Stimulated activated CD4-positive, alpha-beta T cell treated with anti-CD3 and anti-CD28 coated beads, Interleukin-15, amount 100 ng/mL, for 48 hours (primary cell): ENCODE results near the gene ROBO4.

Source experiments
- DNase-seq, 2 donors: peaks; one replicate each; pipeline ENCODE4 v3.0.0-alpha.2; 2020; ENCODE audit warnings: low read depth in 2 of 2

Gene ROBO4

DNA sequence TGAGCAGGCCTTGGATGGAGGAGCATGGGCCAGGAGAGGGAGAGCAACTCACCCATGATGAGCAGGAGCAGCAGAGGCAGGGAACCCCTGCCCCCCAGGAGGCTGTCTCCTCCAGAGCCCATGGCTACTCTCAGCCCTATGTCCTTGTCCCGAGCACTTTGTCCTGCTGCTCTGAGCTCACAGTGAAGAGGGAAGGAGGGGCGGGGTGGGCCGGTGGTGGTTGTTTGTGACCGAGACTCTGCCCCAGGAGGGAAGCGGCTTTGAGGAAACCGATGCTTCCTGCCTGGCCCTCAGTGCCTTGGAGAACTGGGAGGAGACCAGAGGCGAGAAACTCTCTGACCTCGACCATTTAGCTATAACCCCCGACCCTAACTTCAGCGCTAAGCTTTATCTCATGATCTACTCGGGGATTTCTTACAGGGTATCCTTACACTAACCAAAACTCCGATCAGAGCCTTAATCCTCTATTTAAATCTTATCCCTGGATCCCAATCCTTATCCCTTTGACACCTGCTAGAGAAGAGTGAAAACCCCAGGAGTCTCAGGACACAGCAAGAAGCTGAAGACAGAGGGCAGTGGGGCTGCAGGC lies at the start of gene ROBO4:
Gene ROBO4 (minus strand): TSS at position 192 of the 589 bp plus-strand sequence. CDS start 70 bp downstream, at position 122.
- no peak for DNase-seq

DNA sequence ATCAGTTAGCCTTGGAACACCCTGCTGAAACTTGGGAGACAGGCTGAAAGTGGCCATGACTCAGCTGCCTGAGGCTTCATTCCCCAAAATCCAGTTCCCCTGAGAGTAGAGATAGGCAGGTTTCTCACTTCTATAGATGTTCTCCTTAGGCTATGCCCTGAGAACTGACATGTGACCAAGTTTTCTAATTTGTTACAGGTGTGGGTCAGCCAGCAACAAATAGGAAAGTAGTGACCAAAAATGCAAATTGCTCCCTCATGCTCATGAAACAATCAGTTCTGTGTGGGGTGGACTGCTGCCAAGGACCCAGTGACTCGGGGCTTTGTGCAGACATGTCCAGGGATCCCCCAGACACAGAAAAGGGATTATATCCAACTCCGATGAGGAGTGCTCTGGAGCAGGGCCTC lies 49.1 kb upstream of the ROBO4 start:
- no peak for DNase-seq

DNA sequence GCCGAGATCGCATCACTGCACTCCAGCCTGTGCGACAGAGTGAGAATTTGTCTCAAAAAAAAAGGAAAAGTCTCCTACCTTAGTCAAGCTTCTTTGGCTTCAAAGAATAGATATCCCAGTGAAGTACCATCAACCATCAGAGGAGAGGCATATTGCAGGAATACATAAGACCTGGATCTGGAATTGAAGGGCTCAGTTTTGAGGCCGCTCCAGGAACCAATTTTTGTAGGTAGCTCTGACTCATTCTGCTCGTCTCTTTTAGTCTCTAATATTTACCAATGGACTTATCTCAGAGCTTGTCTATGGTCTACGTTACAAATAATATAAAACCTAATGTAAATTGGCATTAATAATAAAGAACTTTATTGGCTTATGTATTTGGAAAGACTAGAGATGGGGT lies 48.2 kb upstream of the ROBO4 start:
- no peak for DNase-seq

DNA sequence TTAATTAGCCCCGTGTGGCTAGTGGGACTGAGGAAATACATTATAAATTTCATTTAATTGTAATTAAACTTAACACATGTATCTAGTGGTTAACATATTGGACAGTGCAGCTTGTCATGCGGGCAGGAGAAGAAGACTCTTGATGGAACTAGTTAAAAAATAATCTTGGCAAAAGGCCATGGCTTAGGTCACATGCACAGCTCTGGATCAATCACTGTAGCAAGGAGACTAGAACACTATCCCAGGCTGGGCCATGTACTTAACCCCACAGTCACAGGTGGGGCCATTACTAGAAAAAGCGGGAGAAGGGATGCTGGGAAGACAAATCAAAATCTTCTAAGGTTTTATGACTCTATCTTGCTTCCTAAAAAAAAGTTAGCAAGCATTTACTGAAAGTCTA lies 46.9 kb upstream of the ROBO4 start:
- DNase-seq = no peak

DNA sequence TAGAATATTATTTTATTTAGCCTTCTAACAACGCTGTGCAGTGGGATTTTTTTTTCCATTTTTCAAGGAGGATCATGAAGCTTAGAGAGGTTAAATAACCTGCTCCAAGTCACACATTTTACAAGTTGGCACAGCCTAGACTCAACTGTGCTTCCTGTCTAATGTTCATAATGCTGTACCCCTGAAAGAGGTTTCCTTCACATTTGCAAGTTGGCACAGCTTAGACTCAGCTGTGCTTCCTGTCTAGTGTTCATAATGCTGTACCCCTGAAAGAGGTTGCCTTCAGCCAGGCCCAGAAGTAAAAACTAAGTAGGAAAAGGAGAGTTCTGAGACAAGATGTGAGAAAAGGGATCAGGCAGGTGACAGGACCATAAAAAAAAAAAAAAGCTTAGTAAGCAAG lies 46.1 kb upstream of the ROBO4 start:
- no peak for DNase-seq

DNA sequence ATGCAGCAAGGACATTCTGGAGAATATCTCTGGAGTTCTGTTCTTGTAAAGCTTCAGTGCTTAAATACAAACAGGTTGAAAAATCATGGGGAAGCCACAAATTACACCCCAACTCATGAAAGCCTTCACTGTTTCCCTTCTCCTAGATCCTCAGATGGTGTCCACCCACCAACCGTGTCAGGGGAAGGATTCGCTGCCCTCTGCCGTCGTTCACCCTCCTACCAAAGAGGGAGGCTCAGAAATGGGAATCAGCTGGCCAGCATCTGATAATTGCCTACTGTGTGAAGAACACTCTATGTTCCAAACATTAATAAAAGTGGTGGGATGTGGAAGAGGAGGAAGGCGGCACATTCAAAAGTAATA lies 45.6 kb upstream of the ROBO4 start:
- no peak for DNase-seq

DNA sequence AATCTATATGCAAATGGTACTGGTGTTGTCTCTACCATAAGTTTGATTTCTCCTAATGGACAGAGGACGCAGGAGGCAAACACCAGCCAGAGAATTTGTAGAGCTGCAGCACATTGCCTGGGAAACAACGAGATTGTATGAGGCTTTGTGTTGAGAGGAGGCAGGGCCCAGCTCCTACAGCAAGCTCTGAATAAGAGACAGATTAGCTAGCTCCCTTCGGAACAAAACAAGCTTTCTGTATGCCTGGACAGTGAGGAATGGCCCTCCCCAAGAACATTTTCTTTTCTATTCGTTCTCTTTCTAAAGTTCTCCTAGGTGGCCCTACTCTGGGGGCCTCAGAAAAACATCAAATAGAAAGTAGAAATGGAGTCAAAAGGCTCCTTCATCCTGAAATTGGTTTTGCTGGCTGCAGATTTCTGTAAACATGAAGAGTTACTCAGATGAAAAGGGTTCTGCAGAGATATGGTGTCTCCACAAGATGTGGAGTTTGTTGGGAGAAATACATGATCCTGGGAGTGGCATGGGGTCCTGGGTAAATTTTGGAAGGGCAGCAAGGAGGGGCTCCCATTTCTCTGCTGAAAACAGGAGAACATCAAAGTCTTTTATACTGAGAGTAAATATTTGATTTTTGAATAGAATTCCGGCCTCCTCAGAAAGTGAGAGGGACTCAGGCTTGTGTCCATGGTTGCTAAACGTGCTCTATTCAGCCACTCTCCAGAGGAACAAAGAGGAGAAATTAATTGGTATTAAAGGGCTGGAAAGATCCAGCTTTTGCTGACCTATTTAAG lies 45.0 kb upstream of the ROBO4 start:
- no peak for DNase-seq

DNA sequence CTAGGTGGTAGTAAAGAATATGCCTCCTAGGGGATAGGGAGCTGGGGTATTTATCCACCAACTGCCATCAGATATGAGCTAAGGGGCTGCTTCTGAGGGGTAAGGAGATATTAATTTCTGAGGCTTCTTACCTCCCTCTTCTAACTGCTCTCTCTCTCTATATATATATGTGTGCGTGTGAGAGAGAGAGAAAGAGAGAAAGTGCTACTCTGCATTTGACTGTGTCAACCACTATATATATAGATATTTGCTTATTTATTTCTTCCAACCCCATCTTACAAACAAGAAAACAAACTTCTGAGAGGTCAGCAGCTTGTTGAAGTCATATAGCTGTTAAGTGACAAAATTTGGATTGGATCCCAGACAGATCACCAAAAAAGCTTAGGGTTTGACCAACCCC lies 44.0 kb upstream of the ROBO4 start:
- no peak for DNase-seq

DNA sequence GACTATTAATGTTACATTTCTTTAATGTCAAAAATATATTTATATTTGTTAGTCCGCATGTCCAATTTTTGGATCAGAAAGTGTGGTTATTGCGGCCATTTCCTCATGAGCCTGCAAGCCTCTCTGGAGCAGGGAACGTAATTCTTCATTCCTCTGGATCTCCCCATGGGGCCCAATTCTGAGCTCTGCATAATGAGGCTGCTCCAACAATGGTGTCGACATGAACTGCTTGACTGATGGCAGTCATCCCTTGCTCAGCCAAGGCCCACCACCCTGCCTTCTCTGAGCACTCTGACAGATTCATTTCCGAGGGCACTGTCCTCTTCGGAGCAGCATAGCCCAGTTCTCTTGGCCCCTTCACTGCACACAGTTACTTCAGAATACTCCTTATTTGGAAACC lies 41.3 kb upstream of the ROBO4 start:
- DNase-seq = no peak

DNA sequence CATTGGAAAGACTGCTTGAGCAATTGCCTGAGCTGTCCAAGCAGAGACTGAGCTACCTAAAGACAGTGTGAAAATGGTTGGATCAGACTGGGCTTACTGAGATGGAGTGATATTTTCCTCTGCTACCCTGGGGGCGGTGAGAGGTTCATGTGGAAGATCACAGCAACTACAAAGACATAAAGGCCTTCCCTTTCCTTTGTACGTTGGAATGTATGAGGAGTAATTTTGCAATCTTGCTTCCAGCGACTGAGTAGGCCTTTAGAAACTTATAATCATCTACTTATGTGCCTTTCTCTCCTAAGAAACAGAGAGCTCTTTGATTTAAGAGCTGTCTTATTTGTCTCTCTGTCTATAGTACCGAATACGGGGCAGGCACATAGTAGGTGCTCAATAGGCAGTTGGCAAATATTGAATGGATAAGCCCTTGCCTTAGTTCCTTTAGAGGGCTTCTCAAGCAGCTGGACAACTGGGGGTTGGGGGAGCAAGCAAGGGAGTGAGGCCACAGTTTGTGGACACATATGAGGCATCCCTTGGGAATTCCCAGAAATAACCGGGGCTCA lies 40.6 kb upstream of the ROBO4 start:
- no peak for DNase-seq

DNA sequence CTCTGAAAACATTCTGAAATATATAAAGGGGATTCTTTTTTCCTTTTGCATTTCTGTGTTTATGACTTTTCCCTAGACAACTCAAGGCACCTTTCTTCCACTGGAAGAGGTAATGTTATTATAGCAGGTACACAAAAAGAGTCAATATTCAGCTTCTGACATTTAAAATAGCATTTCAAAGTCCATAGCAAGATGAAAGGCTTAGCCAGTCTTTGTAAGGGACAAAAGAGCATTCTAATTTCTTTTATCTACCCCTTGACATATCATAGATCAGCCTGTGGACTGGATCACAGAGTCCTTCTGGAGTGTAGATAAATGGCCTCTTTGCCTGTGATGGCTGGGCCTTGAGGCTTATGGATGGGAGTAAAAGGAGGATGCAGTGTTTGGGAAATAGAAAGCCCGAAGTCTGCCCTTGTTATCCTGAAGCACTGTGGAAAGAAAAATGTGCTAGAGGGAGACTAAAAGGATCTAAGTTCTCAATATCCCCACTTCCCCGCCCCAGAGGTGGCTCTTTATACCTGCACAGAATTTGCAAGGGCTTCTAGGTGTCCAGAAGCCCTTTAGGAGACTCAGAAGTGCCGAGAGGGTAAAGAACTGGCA lies 39.8 kb upstream of the ROBO4 start:
- no peak for DNase-seq

DNA sequence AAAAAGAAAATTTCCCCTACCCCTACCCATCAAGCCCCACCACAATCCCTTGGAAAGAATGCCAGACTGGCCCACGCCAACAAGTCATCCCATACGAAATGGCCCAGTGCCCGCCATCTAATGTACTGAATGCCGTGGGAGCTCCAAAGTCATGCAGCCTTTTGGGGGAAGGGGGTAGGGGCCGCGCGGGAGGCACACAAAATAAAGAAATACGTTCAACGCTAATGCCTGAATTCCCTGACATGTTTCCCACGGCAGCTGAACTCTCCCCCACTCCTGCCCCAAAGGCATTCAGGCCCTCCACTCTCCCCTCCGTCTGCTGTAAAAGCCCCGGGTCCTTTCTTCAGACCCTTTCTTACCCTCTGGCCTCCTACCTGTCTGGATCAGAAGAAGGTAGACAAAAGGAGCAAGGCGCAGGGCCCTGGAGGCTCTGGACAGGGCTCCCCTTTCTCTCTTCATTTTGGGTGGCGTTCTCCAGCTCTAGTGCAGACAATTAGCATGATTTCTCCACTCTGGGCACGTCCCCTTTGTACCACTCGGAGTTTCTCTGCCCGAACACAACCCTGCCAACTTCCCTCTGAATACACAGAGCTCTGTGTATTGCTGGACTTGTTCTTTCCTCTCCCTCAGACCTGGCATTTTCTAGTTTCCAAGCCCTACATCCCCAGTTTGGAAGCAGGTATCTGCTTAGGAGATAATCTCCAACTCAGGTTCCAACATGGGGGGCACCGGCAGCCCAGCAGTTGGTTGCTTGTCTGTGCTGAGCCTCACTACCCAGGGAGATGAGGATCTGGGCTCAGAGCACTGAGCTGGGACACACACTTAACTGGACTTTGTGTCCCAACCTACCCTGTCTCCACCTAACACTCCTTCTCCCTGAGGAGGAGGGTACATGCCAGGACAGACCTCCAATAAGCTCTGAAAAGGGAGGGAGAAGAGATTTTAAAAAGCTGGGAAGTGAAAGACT lies 38.2 kb upstream of the ROBO4 start, which contains the start of gene HEPACAM:
Gene HEPACAM (minus strand): TSS at position 500 of the 967 bp plus-strand sequence. CDS start 41 bp downstream, at position 459.
- no peak for DNase-seq

DNA sequence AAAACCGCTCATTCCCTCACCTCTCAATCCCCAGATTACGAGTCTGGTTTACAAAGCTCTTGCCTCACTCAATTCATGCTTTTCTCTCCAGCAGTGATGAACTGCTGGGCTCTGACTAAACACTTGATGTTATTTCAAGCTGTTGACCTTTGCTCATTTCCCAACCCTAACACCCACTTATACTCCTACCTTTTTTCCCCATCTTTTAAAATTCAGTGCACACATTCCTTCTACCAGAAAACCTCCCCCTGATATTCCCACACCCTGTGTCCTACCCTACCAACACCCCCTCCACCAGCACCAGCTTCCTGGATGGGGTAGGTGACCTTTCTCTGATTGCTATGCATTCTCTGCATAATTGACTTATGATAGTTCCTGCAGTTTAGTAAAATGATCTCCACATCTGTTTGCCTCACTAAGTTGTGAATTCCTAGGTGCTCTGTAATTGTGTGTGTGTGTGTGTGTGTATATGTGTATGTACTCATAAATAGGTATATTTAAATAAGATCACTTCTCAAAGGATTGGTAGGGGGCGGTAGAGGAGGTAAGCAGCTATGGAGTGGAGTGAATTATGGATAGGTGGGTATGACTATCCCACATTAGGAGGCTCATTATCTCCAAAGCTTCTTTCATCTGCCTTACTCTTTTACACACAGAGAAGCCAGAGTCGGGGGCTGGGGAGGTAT lies 37.3 kb upstream of the ROBO4 start:
- DNase-seq = no peak

DNA sequence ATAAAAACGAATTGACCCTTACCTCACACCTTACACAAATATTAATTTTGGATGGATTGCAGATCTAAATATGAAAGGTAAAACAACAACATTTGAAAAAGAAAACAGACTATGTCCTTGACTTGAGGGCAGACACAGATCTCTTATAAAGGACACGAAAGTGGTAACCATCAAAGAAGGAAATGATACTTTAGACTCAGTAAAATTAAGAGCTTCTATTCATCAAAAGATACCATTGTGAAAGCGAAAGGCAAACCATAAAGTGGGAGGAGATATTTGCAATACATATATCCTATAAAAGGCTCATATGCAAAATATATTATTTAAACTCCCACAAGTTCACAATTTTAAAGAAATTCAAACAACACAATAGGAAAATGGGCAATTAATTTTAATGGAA lies 33.1 kb upstream of the ROBO4 start:
- DNase-seq = no peak

DNA sequence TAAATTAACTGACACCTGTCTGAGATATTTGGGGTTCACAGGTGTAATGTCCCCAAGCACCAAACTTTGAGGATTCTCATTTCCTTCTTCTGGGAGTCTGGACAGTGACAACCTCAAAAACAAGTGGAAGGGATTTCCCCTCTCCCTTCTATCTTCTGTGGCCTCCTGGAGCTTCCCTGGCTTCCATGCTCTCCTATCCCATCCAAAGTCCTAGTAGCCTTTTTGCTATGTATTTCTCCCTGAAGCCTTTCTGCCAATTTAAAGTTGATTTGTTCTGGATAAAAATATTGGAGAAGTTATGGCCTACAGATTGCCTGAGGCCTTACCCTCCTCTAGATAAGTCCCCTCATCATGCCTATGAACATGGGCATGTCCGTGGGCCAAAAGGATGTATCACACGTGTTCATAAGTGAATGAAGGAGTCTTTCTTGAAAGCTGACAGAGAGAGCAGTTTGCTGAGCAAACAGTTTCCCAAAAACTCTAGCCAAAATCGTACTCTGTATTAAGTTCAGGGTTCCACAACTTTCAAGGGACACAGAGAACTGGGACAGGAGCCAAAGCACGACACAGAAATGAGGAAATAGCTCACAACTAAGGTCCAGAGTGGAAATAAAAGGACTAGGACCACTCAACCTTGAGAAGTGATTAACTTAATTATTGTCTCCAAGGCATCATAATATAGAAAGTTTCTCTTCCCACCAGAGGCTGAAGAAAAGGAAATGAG lies 31.4 kb upstream of the ROBO4 start:
- no peak for DNase-seq

DNA sequence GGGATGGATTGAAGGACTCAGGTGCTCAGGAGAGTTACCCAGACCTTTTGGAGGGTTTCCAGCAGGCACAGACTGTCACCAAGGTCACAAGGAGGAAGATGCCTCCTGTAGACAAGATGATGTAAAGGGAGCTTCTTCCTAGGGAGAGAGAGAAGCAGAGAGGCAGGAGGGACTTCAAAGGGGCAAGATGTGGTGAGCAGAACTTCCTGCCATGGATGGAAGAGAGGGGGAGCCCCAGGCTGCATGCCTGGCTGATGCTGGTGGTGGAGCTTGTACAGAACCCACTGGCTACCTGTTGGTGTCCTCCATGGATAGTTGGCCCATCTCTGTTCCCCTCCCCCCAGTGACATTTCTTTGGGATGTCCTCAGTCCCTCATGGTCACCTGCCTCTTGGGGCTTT lies 25.6 kb upstream of the ROBO4 start:
- no peak for DNase-seq

DNA sequence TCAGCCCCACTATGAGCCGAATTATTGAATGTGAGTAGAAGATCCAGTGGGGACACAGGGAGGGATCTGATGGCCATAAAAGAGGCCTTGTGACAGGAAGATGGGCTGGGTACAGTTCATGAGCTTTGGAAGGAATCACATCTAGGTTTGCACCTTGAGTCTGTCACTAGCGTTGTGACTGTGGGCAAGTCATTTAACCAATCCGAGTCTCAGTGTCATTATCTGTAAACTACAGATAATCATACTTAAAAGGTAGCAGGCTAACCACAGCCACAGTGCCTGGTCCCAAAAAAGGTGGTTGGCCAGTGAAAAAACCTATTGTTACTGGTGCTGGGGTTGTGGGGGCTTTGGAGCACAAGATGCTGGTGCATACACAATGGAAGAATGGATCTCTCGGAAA lies 25.2 kb upstream of the ROBO4 start:
- no peak for DNase-seq

DNA sequence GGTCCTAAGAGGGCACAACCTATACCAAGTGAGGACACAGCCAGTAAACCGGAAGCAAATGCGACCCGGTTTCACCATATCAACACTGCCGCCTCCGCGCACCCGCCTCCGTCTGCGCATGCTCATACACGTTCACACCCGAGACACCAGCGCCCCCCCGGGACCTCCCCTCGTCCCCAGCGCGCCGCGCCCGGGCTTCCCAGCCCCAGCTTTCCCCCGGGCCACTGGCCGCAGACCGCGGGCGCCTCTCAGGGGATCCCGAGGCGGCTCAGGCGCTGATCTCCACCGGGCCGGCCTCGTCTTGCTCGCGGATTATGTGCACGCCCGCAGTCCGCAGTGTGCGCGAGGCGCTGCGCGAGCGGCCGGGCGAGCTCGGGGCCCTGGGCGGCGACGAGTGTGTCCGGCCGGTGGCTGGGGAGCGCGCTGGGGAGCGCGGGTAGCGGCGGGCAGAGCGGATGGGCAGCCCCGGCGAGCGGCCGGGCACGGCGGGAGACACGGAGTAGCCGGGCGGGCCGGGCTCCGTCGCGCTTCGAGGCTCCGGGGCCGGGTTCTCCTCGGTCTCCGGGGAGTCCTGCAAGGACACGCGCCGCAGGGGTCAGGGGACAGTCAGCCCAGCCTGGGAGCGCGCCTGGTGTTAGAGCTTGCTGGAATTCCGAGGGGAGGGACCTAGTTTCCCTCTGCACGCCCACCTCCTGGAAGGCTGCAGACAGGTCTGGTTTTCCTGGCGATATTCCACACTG lies 23.4 kb upstream of the ROBO4 start:
- DNase-seq = peak; percentile 61

DNA sequence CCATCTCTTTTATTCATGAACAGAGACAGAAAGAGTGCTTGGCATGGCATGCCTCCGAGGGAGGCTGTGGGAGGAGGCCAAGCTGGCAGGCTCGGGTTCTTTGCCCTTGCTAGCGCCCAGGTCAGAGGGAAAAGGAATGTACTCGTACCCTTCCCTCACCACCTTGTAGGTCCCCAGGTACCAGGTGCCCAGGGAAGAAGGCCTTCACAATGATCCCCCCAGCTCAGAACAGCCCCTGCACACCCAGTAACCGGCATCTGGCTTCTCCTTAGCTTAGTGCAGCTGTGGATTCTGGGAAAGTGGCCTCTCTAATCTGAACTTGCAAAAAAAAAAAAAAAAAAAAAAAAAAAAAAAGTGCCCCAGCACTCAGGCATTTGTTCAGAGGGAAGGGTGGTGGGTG lies 22.7 kb upstream of the ROBO4 start:
- no peak for DNase-seq

DNA sequence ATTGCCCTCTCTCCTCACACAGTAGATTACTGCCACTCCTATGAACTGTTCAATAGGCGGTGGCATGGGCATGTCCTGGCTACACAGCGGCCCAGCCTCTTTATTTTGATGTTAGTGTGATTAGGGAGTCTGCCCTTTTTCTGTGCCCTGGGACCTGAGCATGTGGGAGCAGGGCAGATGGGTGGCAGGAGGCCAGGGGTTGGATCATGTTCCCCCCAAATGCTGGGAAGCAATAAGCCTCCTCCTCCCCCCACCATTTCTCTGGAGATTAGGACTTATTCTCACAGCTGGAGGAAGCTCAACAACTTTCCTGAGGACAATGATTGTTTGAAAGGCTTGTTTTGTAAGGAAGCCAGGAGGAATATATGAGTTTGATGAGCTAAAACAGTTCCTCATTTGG lies 22.2 kb upstream of the ROBO4 start:
- DNase-seq = no peak
